HK-2 (cell line): ENCODE data around the gene SKIDA1.

Experiments
- DNase-seq: peaks from one replicate; pipeline ENCODE4 v3.0.0-alpha.2; 2018; ENCODE audit not compliant: unreplicated experiment

SKIDA1 gene

GRCh38 chr10:21482821-21483220 is 42.7 kb downstream of the SKIDA1 start:
- DNase-seq = no peak

GRCh38 chr10:21481407-21481806 is 44.1 kb downstream of the SKIDA1 start:
- no peak for DNase-seq

GRCh38 chr10:21479570-21480315 is 45.7 kb downstream of the SKIDA1 start:
- no peak for DNase-seq

- DNase-seq = no peak
Observed at GRCh38 chr10:21475393-21475792, 50.1 kb downstream of the SKIDA1 start.

- DNase-seq = no peak
Observed at GRCh38 chr10:21473541-21473940, 51.9 kb downstream of the SKIDA1 start.

- DNase-seq = no peak
Observed at GRCh38 chr10:21473135-21473534, 52.3 kb downstream of the SKIDA1 start.

GRCh38 chr10:21468086-21468485 is 57.4 kb downstream of the SKIDA1 start:
- no peak for DNase-seq

GRCh38 chr10:21467633-21468032 is 57.8 kb downstream of the SKIDA1 start:
- no peak for DNase-seq

GRCh38 chr10:21464134-21464533 is 61.3 kb downstream of the SKIDA1 start:
- no peak for DNase-seq
